ENCODE data around the gene HOXB9. TPM values are rescaled to one million over a fixed set of nuclear protein-coding genes. Genes with fewer than 3 reads are reported as not detected.

The HOXB9 gene
- total and polyA plus RNA-seq, 2 donors (not counting 3 experiments of a cell fraction or from before 2014, with no cell fraction given): 0.79 to 1.1 TPM

DNA sequence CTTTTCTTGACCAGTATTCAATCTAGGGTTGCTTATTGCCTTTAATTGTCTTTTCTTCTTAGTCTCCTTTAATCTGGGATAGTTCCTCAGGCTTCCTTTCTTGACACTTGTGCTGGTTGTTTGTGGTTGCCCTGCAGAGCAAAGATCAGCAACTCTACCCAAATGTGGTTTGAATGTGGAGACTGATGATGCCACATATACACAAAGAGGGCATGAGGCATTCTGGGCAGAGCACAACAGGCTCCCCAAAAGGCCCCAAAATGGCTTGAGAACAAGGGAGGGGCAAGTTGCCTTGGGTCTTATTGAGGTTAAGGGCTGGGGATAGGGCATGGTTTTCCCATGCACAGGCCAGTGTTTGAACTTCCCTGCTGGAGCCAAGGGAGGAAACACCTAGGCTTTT lies 29.8 kb upstream of the HOXB9 start:
- H3K27me3 ChIP-seq (ENCODE audit: control insufficient read depth in 2 of 2, insufficient read depth in 2 of 2, low read length in 2 of 2): peaks cover 8 to 17% of the 10 kb centered on the region in 2 experiments
- H3K4me3 ChIP-seq (replicated peaks in 1 of 3; ENCODE audit: insufficient read depth in 1 of 3, low read depth in 1 of 3, low read length in 3 of 3): no peak overlapping the region
- no peaks in the 10 kb centered on the region for H3K79me2 ChIP-seq (ENCODE audit: control insufficient read depth, insufficient read depth, low read length)
- BruUV-seq (replicated peaks): no TSS peak
- dilution Hi-C loops (cut with MboI; ENCODE audit: extremely low pct_ligation_motif_present, low sequenced_read_pairs) (loop anchor here (25.0 kb wide), 1 partner anchor 106 kb away; no protein-coding TSS in a partner anchor), intact Hi-C loops (cut with micrococcal nuclease) (no loop called here)
- H3K9me1 ChIP-seq (replicated peaks; ENCODE audit: control insufficient read depth, extremely low read depth, insufficient read depth, low read length): no peaks in the 10 kb centered on the region
- no peak for TF ChIP-seq JUN (IDR thresholded peaks at IDR 0.05; ENCODE audit: borderline replicate concordance, insufficient read depth, insufficient read length, low read depth)
- TF ChIP-seq, protein P1, sequence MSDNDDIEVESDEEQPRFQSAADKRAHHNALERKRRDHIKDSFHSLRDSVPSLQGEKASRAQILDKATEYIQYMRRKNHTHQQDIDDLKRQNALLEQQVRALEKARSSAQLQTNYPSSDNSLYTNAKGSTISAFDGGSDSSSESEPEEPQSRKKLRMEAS (IDR thresholded peaks at IDR 0.05; ENCODE audit: insufficient read depth, insufficient read length): no peak
- no peaks in the 10 kb centered on the region for H4K20me1 ChIP-seq (replicated peaks; ENCODE audit: control insufficient read depth, extremely low read depth, insufficient read depth, low read length)
- ChIA-PET POLR2A (no interaction called here), CTCF (interaction anchor here (1.0 to 1.4 kb wide), 2 partner anchors 8 to 135 kb away, joined by 4 read pairs; no protein-coding TSS in a partner anchor)
- no peaks in the 10 kb centered on the region for H3K4me1 ChIP-seq (ENCODE audit: control insufficient read depth, extremely low read depth, insufficient read depth, low read length)
- H3K27ac ChIP-seq (ENCODE audit: insufficient read depth, low read depth, low read length): no peak overlapping the region
- H3K9ac ChIP-seq (replicated peaks; ENCODE audit: extremely low read depth, insufficient read depth, low read length): no peak overlapping the region
- H3K36me3 ChIP-seq (ENCODE audit: control insufficient read depth in 2 of 2, extremely low read depth in 1 of 2, insufficient read depth in 2 of 2, low read length in 2 of 2): no peaks in the 10 kb centered on the region
- DNase-seq (ENCODE audit: low read depth, low spot score): no peak
- H3K4me2 ChIP-seq (ENCODE audit: insufficient read depth, low read length): no peak overlapping the region
- no peaks in the 10 kb centered on the region for H3K9me3 ChIP-seq (replicated peaks; ENCODE audit: control insufficient read depth, insufficient read depth, low read length)
- no peak for FAIRE-seq
- H2AFZ ChIP-seq (ENCODE audit: low read depth, low read length): no peak overlapping the region

DNA sequence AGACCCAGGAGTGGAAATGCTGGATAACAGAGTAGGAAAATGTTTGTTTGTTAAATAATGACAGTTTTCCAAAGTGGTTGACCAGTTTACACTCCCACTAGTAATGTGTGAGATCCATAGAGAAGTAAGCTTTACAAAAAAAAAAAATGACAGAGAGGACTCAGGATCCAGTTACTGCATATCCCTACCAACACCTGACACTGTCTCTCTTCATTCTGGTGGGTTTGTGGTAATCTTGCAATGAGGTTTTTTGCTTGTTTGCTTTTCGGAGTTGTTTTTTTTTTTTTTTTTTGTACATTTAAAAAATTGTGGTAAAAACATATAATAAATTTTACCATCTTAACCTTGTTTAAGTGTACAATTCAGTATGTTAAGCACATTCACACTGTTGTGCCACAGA lies 23.6 kb upstream of the HOXB9 start:
- H3K4me3 ChIP-seq (replicated peaks in 1 of 3; ENCODE audit: insufficient read depth in 1 of 3, low read depth in 1 of 3, low read length in 3 of 3): no peak overlapping the region
- H3K79me2 ChIP-seq (ENCODE audit: control insufficient read depth, insufficient read depth, low read length): no peaks in the 10 kb centered on the region
- H3K27ac ChIP-seq (ENCODE audit: insufficient read depth, low read depth, low read length): no peak overlapping the region
- dilution Hi-C loops (cut with MboI; ENCODE audit: extremely low pct_ligation_motif_present, low sequenced_read_pairs) (loop anchor here (25.0 kb wide), 1 partner anchor 113 kb away; no protein-coding TSS in a partner anchor), intact Hi-C loops (cut with micrococcal nuclease) (no loop called here)
- H3K9me3 ChIP-seq (replicated peaks; ENCODE audit: control insufficient read depth, insufficient read depth, low read length): no peaks in the 10 kb centered on the region
- no peak overlapping the region for H3K4me2 ChIP-seq (ENCODE audit: insufficient read depth, low read length)
- H4K20me1 ChIP-seq (replicated peaks; ENCODE audit: control insufficient read depth, extremely low read depth, insufficient read depth, low read length): no peaks in the 10 kb centered on the region
- H3K9me1 ChIP-seq (replicated peaks; ENCODE audit: control insufficient read depth, extremely low read depth, insufficient read depth, low read length): no peaks in the 10 kb centered on the region
- no peak overlapping the region for H3K9ac ChIP-seq (replicated peaks; ENCODE audit: extremely low read depth, insufficient read depth, low read length)
- no peak for DNase-seq (ENCODE audit: low read depth, low spot score)
- ChIA-PET CTCF (interaction anchor here (0.5 to 1.8 kb wide), 7 partner anchors 10 to 229 kb away, joined by 3 to 11 read pairs (median 3); no protein-coding TSS in a partner anchor), POLR2A (no interaction called here)
- peaks cover 31 to 37% of the 10 kb centered on the region in 2 experiments for H3K27me3 ChIP-seq (ENCODE audit: control insufficient read depth in 2 of 2, insufficient read depth in 2 of 2, low read length in 2 of 2)
- TF ChIP-seq FOS (IDR thresholded peaks at IDR 0.05; ENCODE audit: borderline replicate concordance, insufficient read depth, low read length): no peak
- TF ChIP-seq POLR2A (IDR thresholded peaks at IDR 0.05; ENCODE audit: low read depth, low read length): no peak
- no peak for TF ChIP-seq GATA2 (IDR thresholded peaks at IDR 0.05; ENCODE audit: insufficient read depth, insufficient read length, low read depth, low read length)
- no peak for TF ChIP-seq JUN (IDR thresholded peaks at IDR 0.05; ENCODE audit: borderline replicate concordance, insufficient read depth, insufficient read length, low read depth)
- BruUV-seq (replicated peaks): no TSS peak
- H3K4me1 ChIP-seq (ENCODE audit: control insufficient read depth, extremely low read depth, insufficient read depth, low read length): no peaks in the 10 kb centered on the region
- H3K36me3 ChIP-seq (ENCODE audit: control insufficient read depth in 2 of 2, extremely low read depth in 1 of 2, insufficient read depth in 2 of 2, low read length in 2 of 2): no peaks in the 10 kb centered on the region
- no peak for FAIRE-seq
- H2AFZ ChIP-seq (ENCODE audit: low read depth, low read length): no peak overlapping the region

All from endothelial cell of umbilical vein (primary cell).